ENCODE results near the gene GGT5. TPM values are rescaled to one million over a fixed set of nuclear protein-coding genes. Genes with fewer than 3 reads are reported as not detected.

The GGT5 gene
- total and polyA plus RNA-seq, 4 donors: 6.3 to 35.0 (median 20.2) TPM

- TF ChIP-seq ZBTB33 (IDR thresholded peaks at IDR 0.05) (no peak), ATF3 (IDR thresholded peaks at IDR 0.05) (no peak), RAD21 (IDR thresholded peaks at IDR 0.05) (peak; percentile 86 to 94)
- TF ChIP-seq, protein P1, sequence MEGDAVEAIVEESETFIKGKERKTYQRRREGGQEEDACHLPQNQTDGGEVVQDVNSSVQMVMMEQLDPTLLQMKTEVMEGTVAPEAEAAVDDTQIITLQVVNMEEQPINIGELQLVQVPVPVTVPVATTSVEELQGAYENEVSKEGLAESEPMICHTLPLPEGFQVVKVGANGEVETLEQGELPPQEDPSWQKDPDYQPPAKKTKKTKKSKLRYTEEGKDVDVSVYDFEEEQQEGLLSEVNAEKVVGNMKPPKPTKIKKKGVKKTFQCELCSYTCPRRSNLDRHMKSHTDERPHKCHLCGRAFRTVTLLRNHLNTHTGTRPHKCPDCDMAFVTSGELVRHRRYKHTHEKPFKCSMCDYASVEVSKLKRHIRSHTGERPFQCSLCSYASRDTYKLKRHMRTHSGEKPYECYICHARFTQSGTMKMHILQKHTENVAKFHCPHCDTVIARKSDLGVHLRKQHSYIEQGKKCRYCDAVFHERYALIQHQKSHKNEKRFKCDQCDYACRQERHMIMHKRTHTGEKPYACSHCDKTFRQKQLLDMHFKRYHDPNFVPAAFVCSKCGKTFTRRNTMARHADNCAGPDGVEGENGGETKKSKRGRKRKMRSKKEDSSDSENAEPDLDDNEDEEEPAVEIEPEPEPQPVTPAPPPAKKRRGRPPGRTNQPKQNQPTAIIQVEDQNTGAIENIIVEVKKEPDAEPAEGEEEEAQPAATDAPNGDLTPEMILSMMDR (IDR thresholded peaks at IDR 0.05; ENCODE audit: low read depth, low read length, missing input control): peak; percentile 71
- H3K27me3 ChIP-seq (ENCODE audit: control insufficient read depth in 4 of 4, insufficient read depth in 4 of 4, low read length in 3 of 4): no peaks in the 10 kb centered on the region
- WGBS: 58% methylated on average over 11 of the region's 11 CpGs
- no peak overlapping the region for H3K27ac ChIP-seq (ENCODE audit: low read depth in 1 of 2, low read length in 2 of 2)
- DNase-seq (ENCODE audit: low spot score): peak; percentile 76
- H3K36me3 ChIP-seq (ENCODE audit: control insufficient read depth in 4 of 4, insufficient read depth in 3 of 4, low read depth in 1 of 4, low read length in 3 of 4): peaks cover 0 to 30% (median 8%) of the 10 kb centered on the region in 4 donors
- no peak overlapping the region for H3K9ac ChIP-seq (ENCODE audit: low read depth in 1 of 2, low read length in 2 of 2)
- no peaks in the 10 kb centered on the region for H3K9me3 ChIP-seq (ENCODE audit: control insufficient read depth in 4 of 4, low read length in 3 of 4)
- no peak overlapping the region for H3K4me3 ChIP-seq (ENCODE audit: low read depth in 1 of 3, low read length in 3 of 3)
- H3K4me1 ChIP-seq (ENCODE audit: control insufficient read depth in 4 of 4, insufficient read depth in 4 of 4, low read length in 3 of 4): peaks cover 0 to 6% (median 0%) of the 10 kb centered on the region in 4 donors
Observed at GRCh38 chr22:24175160-24175808, 69.6 kb downstream of the GGT5 start.

GRCh38 chr22:24171822-24172221, 73.1 kb downstream of the GGT5 start:
- no peak overlapping the region for H3K27ac ChIP-seq (ENCODE audit: low read depth in 1 of 2, low read length in 2 of 2)
- TF ChIP-seq YY1 (IDR thresholded peaks at IDR 0.05): no peak
- TF ChIP-seq JUND (IDR thresholded peaks at IDR 0.05): no peak
- no peak for TF ChIP-seq GABPA (IDR thresholded peaks at IDR 0.05 in 1 of 2, conservative IDR thresholded peaks at IDR 0.05 in 1 of 2)
- TF ChIP-seq, protein P2, sequence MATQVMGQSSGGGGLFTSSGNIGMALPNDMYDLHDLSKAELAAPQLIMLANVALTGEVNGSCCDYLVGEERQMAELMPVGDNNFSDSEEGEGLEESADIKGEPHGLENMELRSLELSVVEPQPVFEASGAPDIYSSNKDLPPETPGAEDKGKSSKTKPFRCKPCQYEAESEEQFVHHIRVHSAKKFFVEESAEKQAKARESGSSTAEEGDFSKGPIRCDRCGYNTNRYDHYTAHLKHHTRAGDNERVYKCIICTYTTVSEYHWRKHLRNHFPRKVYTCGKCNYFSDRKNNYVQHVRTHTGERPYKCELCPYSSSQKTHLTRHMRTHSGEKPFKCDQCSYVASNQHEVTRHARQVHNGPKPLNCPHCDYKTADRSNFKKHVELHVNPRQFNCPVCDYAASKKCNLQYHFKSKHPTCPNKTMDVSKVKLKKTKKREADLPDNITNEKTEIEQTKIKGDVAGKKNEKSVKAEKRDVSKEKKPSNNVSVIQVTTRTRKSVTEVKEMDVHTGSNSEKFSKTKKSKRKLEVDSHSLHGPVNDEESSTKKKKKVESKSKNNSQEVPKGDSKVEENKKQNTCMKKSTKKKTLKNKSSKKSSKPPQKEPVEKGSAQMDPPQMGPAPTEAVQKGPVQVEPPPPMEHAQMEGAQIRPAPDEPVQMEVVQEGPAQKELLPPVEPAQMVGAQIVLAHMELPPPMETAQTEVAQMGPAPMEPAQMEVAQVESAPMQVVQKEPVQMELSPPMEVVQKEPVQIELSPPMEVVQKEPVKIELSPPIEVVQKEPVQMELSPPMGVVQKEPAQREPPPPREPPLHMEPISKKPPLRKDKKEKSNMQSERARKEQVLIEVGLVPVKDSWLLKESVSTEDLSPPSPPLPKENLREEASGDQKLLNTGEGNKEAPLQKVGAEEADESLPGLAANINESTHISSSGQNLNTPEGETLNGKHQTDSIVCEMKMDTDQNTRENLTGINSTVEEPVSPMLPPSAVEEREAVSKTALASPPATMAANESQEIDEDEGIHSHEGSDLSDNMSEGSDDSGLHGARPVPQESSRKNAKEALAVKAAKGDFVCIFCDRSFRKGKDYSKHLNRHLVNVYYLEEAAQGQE (IDR thresholded peaks at IDR 0.05): no peak
- TF ChIP-seq ATF3 (IDR thresholded peaks at IDR 0.05): no peak
- TF ChIP-seq RXRA (IDR thresholded peaks at IDR 0.05): no peak
- no peak for TF ChIP-seq HNF4G (IDR thresholded peaks at IDR 0.05)
- no peak for TF ChIP-seq HNF4A (conservative IDR thresholded peaks at IDR 0.05)
- TF ChIP-seq TAF1 (conservative IDR thresholded peaks at IDR 0.05): no peak
- TF ChIP-seq RAD21 (IDR thresholded peaks at IDR 0.05): no peak
- TF ChIP-seq SP1 (IDR thresholded peaks at IDR 0.05): no peak
- TF ChIP-seq NR2F2 (IDR thresholded peaks at IDR 0.05): no peak
- no peak for TF ChIP-seq FOXA1 (IDR thresholded peaks at IDR 0.05)
- TF ChIP-seq ZBTB33 (IDR thresholded peaks at IDR 0.05): no peak
- DNase-seq (ENCODE audit: low spot score): no peak
- WGBS: 98% methylated on average over 12 of the region's 12 CpGs
- no peak overlapping the region for H3K9ac ChIP-seq (ENCODE audit: low read depth in 1 of 2, low read length in 2 of 2)
- H3K36me3 ChIP-seq (ENCODE audit: control insufficient read depth in 4 of 4, insufficient read depth in 3 of 4, low read depth in 1 of 4, low read length in 3 of 4): peaks cover 0 to 34% (median 7%) of the 10 kb centered on the region in 4 donors
- H3K4me3 ChIP-seq (ENCODE audit: low read depth in 1 of 3, low read length in 3 of 3): no peak overlapping the region
- no peaks in the 10 kb centered on the region for H3K9me3 ChIP-seq (ENCODE audit: control insufficient read depth in 4 of 4, low read length in 3 of 4)
- H3K27me3 ChIP-seq (ENCODE audit: control insufficient read depth in 4 of 4, insufficient read depth in 4 of 4, low read length in 3 of 4): no peaks in the 10 kb centered on the region
- peaks cover 0 to 6% (median 0%) of the 10 kb centered on the region in 4 donors for H3K4me1 ChIP-seq (ENCODE audit: control insufficient read depth in 4 of 4, insufficient read depth in 4 of 4, low read length in 3 of 4)

Measured in liver (tissue), 9 donors.